A673 (cell line): ENCODE results near the gene LIF. TPM values are rescaled to one million over a fixed set of nuclear protein-coding genes. Genes with fewer than 3 reads are reported as not detected.

Experiments
- BruUV-seq: library from RNA; stranded (reverse); fragments of 400-500 nt; replicated peaks from 2 replicates; lab custom pipeline; 2021; lab: Mats Ljungman, UMichigan
- CTCF ChIA-PET: fragments of 300-600 bp; sonication (Branson Sonifier 250); formaldehyde crosslinking; loops from one replicate; lab custom pipeline; 2022; ENCODE audit warnings: antibody characterized with exemption; lab: Charles Lee
- POLR2A ChIA-PET: fragments of 300-600 bp; sonication (Branson Sonifier 250); formaldehyde crosslinking; loops from one replicate; lab custom pipeline; 2022; ENCODE audit warnings: antibody characterized with exemption; ENCODE audit not compliant: low non-redundant PET; lab: Charles Lee
- DNase-seq: peaks from one replicate; pipeline ENCODE4 v3.0.0-alpha.2; 2015; ENCODE audit warnings: low spot score
- H3K27ac ChIP-seq: fragments of 200-600 bp; sonication (generic); 2 replicates; pipeline ENCODE4 v1.5.1; 2016; ENCODE audit warnings: mixed run types, low read depth, mild to moderate bottlenecking, mixed read lengths, antibody characterized with exemption, low read length; ENCODE audit not compliant: poor library complexity, severe bottlenecking
- H3K27me3 ChIP-seq: fragments of 200-600 bp; sonication (generic); replicated peaks from 2 replicates; pipeline ENCODE4 v1.6.1; 2017; ENCODE audit warnings: mixed run types, low read depth, mild to moderate bottlenecking, mixed read lengths, antibody characterized with exemption, low read length; ENCODE audit not compliant: insufficient read depth, poor library complexity
- H3K36me3 ChIP-seq: fragments of 200-600 bp; sonication (generic); 2 replicates; pipeline ENCODE4 v1.6.1; 2016; ENCODE audit warnings: mixed run types, mild to moderate bottlenecking, mixed read lengths, antibody characterized with exemption, low read length; ENCODE audit not compliant: insufficient read depth, poor library complexity, severe bottlenecking
- H3K4me1 ChIP-seq: fragments of 200-600 bp; sonication (generic); 2 replicates; pipeline ENCODE4 v1.6.1; 2017; ENCODE audit warnings: mixed run types, mild to moderate bottlenecking, mixed read lengths, antibody characterized with exemption, low read length; ENCODE audit not compliant: insufficient read depth, poor library complexity, severe bottlenecking
- H3K4me3 ChIP-seq: fragments of 200-600 bp; sonication (generic); 2 replicates; pipeline ENCODE4 v1.5.1; 2016; ENCODE audit warnings: low read depth, mixed run types, mild to moderate bottlenecking, mixed read lengths, low read length; ENCODE audit not compliant: poor library complexity, severe bottlenecking
- H3K9me3 ChIP-seq: fragments of 200-600 bp; sonication (generic); 2 replicates; pipeline ENCODE4 v1.6.1; 2016; ENCODE audit warnings: mixed run types, low read depth, mild to moderate bottlenecking, mixed read lengths, antibody characterized with exemption, low read length; ENCODE audit not compliant: poor library complexity, severe bottlenecking
- EZH2 ChIP-seq: fragments of 200-600 bp; sonication (generic); IDR thresholded peaks from 2 replicates; pipeline ENCODE4 v1.6.1; 2017; ENCODE audit warnings: borderline replicate concordance, low read depth, mild to moderate bottlenecking, mixed read lengths, antibody characterized with exemption, low read length; ENCODE audit not compliant: poor library complexity, severe bottlenecking
- intact Hi-C: fragments of 100-400 bp; cut with micrococcal nuclease; formaldehyde crosslinking; loops from one replicate; pipeline ENCODE4 v1.10.0; 2022; ENCODE audit not compliant: unreplicated experiment
- total RNA-seq: library from RNA; stranded (reverse); gene quantifications from 2 replicates; pipeline ENCODE4 v1.2.3, GENCODE V29; 2021
- TF ChIP-seq, protein P1 (sequence below): fragments of 300-800, 200-600 bp; sonication (generic); conservative IDR thresholded peaks from 2 replicates; pipeline ENCODE4 v1.5.1; 2017; ENCODE audit warnings: low read depth, mild to moderate bottlenecking, antibody characterized with exemption, low read length, moderate library complexity, mixed read lengths

The LIF gene
- total RNA-seq, 1 experiment from 2014 or later = 0.24 TPM

GRCh38 chr22:30230330-30230729 lies 16.2 kb downstream of the LIF start:
- ChIA-PET CTCF (no interaction called here), POLR2A (no interaction called here)
- H3K27me3 ChIP-seq = no peaks in the 10 kb centered on the region
- H3K4me1 ChIP-seq = no peaks in the 10 kb centered on the region
- no peak for DNase-seq
- BruUV-seq = no TSS peak
- no peaks in the 10 kb centered on the region for H3K36me3 ChIP-seq
- intact Hi-C loops = no loop called here
- H3K9me3 ChIP-seq = no peaks in the 10 kb centered on the region
- no peak overlapping the region for H3K4me3 ChIP-seq
- no peak overlapping the region for H3K27ac ChIP-seq
- TF ChIP-seq, protein P1, sequence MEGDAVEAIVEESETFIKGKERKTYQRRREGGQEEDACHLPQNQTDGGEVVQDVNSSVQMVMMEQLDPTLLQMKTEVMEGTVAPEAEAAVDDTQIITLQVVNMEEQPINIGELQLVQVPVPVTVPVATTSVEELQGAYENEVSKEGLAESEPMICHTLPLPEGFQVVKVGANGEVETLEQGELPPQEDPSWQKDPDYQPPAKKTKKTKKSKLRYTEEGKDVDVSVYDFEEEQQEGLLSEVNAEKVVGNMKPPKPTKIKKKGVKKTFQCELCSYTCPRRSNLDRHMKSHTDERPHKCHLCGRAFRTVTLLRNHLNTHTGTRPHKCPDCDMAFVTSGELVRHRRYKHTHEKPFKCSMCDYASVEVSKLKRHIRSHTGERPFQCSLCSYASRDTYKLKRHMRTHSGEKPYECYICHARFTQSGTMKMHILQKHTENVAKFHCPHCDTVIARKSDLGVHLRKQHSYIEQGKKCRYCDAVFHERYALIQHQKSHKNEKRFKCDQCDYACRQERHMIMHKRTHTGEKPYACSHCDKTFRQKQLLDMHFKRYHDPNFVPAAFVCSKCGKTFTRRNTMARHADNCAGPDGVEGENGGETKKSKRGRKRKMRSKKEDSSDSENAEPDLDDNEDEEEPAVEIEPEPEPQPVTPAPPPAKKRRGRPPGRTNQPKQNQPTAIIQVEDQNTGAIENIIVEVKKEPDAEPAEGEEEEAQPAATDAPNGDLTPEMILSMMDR = no peak
- TF ChIP-seq EZH2 = no peak

- no peaks in the 10 kb centered on the region for H3K27me3 ChIP-seq
- BruUV-seq = no TSS peak
- H3K9me3 ChIP-seq = no peaks in the 10 kb centered on the region
- H3K4me1 ChIP-seq = no peaks in the 10 kb centered on the region
- no peak overlapping the region for H3K27ac ChIP-seq
- no peak overlapping the region for H3K4me3 ChIP-seq
- TF ChIP-seq EZH2 = no peak
- TF ChIP-seq, protein P1 = no peak
- intact Hi-C loops = no loop called here
- peak; percentile 30 for DNase-seq
- ChIA-PET POLR2A (no interaction called here), CTCF (interaction anchor here (0.6 kb wide), 1 partner anchor 11 kb away, joined by 4 read pairs; no protein-coding TSS in a partner anchor)
- H3K36me3 ChIP-seq = no peaks in the 10 kb centered on the region
Measured at GRCh38 chr22:30228509-30229359, 17.8 kb downstream of the LIF start.

DNA sequence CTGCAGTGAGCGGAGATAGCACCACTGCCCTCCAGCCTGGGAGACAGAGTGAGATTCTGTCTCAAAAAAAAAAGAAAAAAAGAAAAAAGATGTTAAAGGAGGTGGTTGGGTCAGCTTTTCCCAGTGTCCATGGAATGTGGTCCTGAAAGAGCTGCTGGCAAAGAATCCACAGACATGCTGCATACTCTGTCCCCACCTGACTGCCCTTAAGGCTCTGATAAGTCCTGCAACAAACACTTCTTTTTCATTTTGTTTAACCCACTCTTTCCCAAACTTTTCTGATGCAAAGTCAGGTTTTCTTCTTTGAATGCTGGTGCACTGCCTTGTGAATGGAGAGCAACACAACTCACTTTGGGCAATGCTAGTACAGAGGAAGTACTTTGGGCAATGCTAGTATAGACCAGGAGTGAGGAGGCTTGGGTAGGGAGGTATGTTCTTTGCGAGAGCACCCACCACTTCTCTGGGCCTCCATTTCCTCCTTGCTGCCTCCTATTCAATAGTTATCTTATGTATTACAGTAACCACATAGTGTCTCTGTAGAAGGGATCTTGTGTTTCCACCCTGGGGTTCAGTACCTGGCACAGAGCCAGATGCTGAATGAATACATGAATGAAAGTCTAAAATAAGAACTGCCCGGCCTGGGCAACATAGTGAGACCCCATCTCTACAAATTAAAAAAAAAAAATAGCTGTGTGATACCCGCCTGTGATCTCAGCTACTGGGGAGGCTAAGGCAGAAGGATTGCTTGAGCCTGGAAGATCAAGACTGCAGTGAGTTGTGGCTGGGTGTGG lies 18.9 kb downstream of the LIF start:
- TF ChIP-seq EZH2 = no peak
- TF ChIP-seq, protein P1 = no peak
- CTCF ChIA-PET = interaction anchor here (0.6 kb wide), 1 partner anchor 28 kb away, joined by 12 read pairs; no protein-coding TSS in a partner anchor
- Histone ChIP-seq H3K9me3 (no peaks in the 10 kb centered on the region), H3K36me3 (no peaks in the 10 kb centered on the region), H3K27me3 (no peaks in the 10 kb centered on the region), H3K27ac (no peak overlapping the region), H3K4me3 (no peak overlapping the region), H3K4me1 (no peaks in the 10 kb centered on the region)
- intact Hi-C loops = no loop called here
- DNase-seq = no peak
- POLR2A ChIA-PET = no interaction called here
- no TSS peak for BruUV-seq
